Heart left ventricle (tissue), 13 donors: Measurements from ENCODE around the gene NPFFR1.

ENCODE experiments used
- POLR2A ChIP-seq, 2 donors: fragments of 450-650 bp; IDR thresholded peaks; one replicate each; pipeline ENCODE4 v1.6.1; 2017; ENCODE audit warnings: antibody characterized with exemption in 2 of 2, mild to moderate bottlenecking in 2 of 2, moderate library complexity in 2 of 2
- TF ChIP-seq, protein P1 (sequence below), 12 donors: fragments of 200-600 bp; sonication (generic) in 4 of 12; IDR thresholded peaks; one replicate each; pipeline versions ENCODE4 v1.5.0 to v1.8.0; 2018 to 2022; ENCODE audit warnings: antibody characterized with exemption in 12 of 12, mild to moderate bottlenecking in 5 of 12
- donor health status: ischemic (EF 13 %, LVEDD 7.1; RV severe dilation, severe dysfunction).
- donor health status: DM: no; HTN: yes; CAD: no.
- donor health status: DM: no; HTN: no; CAD: no.
- donor health status: ischemic (EF 25% LVEDD 6.9; RV normal size, moderate dysfunction).
- donor health status: ischemic (EF 25% LVEDD 5.7; RV mildly dilated, moderate dysfunction).
- donor health status: ischemic (EF 35%, LVEDD 5.7; RV mildly dilated, moderate dysfunction).
- donor health status: nonischemic (EF 11% LVEDD 7.7; RV severe dilation, severe dysfunction).
- donor health status: DM: yes; HTN: yes; CAD: no.
- donor health status: PGD.
- donor health status: ischemic (EF 29% LVEDD 5.4; RV normal size, mild dysfunction).
- donor health status: nonischemic (EF 23%, LVEDD 6.1; RV moderate dilation, normal function).

GRCh38 chr10:70223728-70224127 is 60.1 kb downstream of the NPFFR1 start:
- TF ChIP-seq, protein P1, sequence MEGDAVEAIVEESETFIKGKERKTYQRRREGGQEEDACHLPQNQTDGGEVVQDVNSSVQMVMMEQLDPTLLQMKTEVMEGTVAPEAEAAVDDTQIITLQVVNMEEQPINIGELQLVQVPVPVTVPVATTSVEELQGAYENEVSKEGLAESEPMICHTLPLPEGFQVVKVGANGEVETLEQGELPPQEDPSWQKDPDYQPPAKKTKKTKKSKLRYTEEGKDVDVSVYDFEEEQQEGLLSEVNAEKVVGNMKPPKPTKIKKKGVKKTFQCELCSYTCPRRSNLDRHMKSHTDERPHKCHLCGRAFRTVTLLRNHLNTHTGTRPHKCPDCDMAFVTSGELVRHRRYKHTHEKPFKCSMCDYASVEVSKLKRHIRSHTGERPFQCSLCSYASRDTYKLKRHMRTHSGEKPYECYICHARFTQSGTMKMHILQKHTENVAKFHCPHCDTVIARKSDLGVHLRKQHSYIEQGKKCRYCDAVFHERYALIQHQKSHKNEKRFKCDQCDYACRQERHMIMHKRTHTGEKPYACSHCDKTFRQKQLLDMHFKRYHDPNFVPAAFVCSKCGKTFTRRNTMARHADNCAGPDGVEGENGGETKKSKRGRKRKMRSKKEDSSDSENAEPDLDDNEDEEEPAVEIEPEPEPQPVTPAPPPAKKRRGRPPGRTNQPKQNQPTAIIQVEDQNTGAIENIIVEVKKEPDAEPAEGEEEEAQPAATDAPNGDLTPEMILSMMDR (IDR thresholded peaks at IDR 0.05) = no peak
- no peak for TF ChIP-seq POLR2A (IDR thresholded peaks at IDR 0.05)
